GM21526 (cell line): Measurements from ENCODE around the gene KDM7A.

Experiments used
- ATAC-seq: cut with Tn5 transposase; IDR thresholded peaks from one replicate; pipeline ENCODE4 v1.9.1; 2021; ENCODE audit warnings: moderate library complexity; ENCODE audit not compliant: unreplicated experiment, low FRiP score

KDM7A gene

DNA sequence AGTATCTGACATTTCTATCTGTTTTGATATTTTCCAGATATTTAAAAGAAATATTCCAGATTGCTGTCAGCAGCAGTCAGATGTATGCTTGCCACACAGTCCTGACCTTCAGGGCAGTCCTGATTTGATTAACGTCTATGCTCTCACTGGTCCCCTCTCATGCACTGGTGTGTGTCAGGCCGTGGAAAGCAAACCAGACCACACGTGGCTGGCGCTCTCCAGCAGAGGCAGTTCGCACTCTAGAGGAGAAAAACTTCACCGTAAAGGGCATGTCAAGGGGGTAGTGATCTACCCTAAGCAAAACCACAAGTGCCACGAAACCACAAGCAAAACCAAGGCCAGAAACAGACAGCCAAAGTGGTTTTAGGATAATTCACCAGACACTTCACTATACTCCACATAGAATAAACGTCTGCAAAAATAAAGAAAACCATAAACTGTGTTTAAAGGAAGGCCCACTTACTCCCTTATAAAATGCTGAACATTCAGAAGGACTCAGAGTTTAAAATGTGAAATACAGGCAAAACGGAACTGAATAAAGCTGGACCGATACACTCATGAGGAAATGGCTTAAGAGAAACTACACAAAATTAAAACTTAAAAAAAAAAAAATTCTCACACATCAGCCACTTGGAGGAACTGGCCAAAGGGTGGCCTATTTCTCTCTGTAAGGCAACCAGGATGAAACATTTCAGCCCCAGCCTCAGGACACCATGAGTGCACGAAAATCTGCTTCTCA is 140.4 kb downstream of the KDM7A start:
- no peak for ATAC-seq

DNA sequence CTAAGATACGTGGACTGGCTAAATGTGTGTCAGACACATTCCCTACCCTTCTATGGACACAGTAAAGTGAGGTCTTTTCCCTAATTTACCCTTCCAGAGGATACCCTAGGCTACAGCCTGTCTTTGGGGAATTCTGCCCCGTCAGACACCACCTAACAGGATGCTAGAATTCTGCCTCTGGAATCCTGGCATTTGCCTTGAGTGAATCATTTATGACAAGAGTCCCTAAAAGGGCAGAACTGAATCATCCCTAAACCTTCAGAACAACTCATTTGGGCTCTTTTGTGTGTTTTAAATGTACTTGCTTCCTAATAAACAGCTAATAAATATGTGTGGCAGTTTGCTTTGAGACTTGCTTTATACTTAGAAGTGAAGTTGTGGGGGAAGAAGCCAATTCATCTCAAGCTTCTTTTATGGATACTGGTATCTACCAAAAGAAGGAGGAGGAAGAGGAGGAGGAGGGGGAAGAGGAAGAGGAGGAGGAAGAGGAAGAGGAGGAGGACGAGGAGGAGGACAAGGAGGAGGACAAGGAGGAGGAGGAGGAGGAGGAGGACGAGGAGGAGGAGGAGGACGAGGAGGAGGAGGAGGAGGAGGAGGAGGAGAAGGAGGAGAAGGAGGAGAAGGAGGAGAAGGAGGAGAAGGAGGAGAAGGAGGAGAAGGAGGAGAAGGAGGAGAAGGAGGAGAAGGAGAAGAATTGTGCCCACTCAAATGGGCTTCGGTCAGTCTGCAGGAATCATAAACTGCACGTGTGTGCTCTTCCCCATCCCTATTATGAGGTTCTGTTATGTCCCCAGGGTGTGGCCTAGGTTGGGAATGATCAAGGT is 141.2 kb downstream of the KDM7A start:
- ATAC-seq: no peak
